ENCODE data around the gene OR3A2. TPM values are rescaled to one million over a fixed set of nuclear protein-coding genes. Genes with fewer than 3 reads are reported as not detected.
"Not testable (repeated sequence)": the region's sequence is repeated elsewhere in the genome, so short reads cannot be mapped to it uniquely, and the experiment has no call there.

Gene OR3A2
- total RNA-seq, 1 experiment from 2014 or later: not detected

GRCh38 chr17:3400055-3400454 is 13.9 kb upstream of the OR3A2 start:
- peak; percentile 5 for DNase-seq (ENCODE audit: unreplicated experiment)
- Mint-ChIP-seq H3K27me3 (ENCODE audit: insufficient read depth, unreplicated experiment) (peaks cover 29% of the 10 kb centered on the region), H3K4me1 (ENCODE audit: insufficient read depth, unreplicated experiment) (no peaks in the 10 kb centered on the region), H3K27ac (ENCODE audit: low read depth, unreplicated experiment) (no peak overlapping the region), H3K4me3 (ENCODE audit: unreplicated experiment) (no peak overlapping the region), H3K9me3 (ENCODE audit: unreplicated experiment) (no peaks in the 10 kb centered on the region), H3K36me3 (ENCODE audit: insufficient read depth, unreplicated experiment) (no peaks in the 10 kb centered on the region)
- CTCF ChIA-PET: interaction anchor here (0.5 kb wide), 1 partner anchor 203 kb away, joined by 3 read pairs; no protein-coding TSS in a partner anchor
- POLR2A ChIA-PET: no interaction called here
- TF ChIP-seq, protein P1, sequence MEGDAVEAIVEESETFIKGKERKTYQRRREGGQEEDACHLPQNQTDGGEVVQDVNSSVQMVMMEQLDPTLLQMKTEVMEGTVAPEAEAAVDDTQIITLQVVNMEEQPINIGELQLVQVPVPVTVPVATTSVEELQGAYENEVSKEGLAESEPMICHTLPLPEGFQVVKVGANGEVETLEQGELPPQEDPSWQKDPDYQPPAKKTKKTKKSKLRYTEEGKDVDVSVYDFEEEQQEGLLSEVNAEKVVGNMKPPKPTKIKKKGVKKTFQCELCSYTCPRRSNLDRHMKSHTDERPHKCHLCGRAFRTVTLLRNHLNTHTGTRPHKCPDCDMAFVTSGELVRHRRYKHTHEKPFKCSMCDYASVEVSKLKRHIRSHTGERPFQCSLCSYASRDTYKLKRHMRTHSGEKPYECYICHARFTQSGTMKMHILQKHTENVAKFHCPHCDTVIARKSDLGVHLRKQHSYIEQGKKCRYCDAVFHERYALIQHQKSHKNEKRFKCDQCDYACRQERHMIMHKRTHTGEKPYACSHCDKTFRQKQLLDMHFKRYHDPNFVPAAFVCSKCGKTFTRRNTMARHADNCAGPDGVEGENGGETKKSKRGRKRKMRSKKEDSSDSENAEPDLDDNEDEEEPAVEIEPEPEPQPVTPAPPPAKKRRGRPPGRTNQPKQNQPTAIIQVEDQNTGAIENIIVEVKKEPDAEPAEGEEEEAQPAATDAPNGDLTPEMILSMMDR (IDR thresholded peaks at IDR 0.05; ENCODE audit: unreplicated experiment): no peak
- no TSS peak for BruUV-seq (replicated peaks)
- intact Hi-C loops (cut with micrococcal nuclease): no loop called here

- Mint-ChIP-seq H3K9me3 (ENCODE audit: unreplicated experiment) (peaks cover 6% of the 10 kb centered on the region), H3K36me3 (ENCODE audit: insufficient read depth, unreplicated experiment) (no peaks in the 10 kb centered on the region), H3K27ac (ENCODE audit: low read depth, unreplicated experiment) (no peak within 1 kb of the TSS), H3K4me1 (ENCODE audit: insufficient read depth, unreplicated experiment) (no peaks in the 10 kb centered on the region), H3K4me3 (ENCODE audit: unreplicated experiment) (no peak within 1 kb of the TSS), H3K27me3 (ENCODE audit: insufficient read depth, unreplicated experiment) (peaks cover 39% of the 10 kb centered on the region)
- ChIA-PET CTCF (no interaction called here), POLR2A (no interaction called here)
- no peak for DNase-seq (ENCODE audit: unreplicated experiment)
- no TSS peak for BruUV-seq (replicated peaks)
- TF ChIP-seq, protein P1 (IDR thresholded peaks at IDR 0.05; ENCODE audit: unreplicated experiment): no peak
- intact Hi-C loops (cut with micrococcal nuclease): no loop called here
Observed at GRCh38 chr17:3398310-3398709, 12.2 kb upstream of the OR3A2 start, which contains the start of gene OR1E1. Gene OR1E1, minus strand, starts transcription at chr17:3398410. Its CDS starts 0 bp downstream, at chr17:3398410.

- BruUV-seq (replicated peaks); H3K27ac Mint-ChIP-seq (ENCODE audit: low read depth, unreplicated experiment); POLR2A ChIA-PET; intact Hi-C loops (cut with micrococcal nuclease); H3K9me3 Mint-ChIP-seq (ENCODE audit: unreplicated experiment); H3K36me3 Mint-ChIP-seq (ENCODE audit: insufficient read depth, unreplicated experiment); CTCF ChIA-PET; H3K4me3 Mint-ChIP-seq (ENCODE audit: unreplicated experiment); H3K4me1 Mint-ChIP-seq (ENCODE audit: insufficient read depth, unreplicated experiment): not testable (repeated sequence)
- H3K27me3 Mint-ChIP-seq (ENCODE audit: insufficient read depth, unreplicated experiment): peaks cover 41% of the 10 kb centered on the region
- DNase-seq (ENCODE audit: unreplicated experiment): peak; percentile 8
Observed at GRCh38 chr17:3397801-3398200, 11.7 kb upstream of the OR3A2 start.

DNA sequence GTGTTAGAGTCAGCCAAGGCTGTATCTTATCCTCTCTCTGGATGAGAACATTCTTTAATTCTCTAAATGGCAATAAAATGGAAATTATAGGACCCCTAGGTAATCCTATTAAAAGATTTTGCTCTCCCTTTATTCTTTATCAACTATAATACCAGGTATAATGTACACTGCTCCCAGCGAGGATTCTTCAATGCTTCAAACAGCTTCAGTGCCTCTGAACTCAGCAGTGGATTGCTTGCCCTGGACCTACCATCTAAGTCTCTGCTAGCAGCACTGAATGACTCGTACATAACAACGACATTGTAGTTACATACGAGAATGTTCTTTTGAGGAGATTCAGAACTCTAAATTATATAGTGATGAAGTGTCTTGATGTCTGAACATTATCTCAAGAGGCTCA is 3.7 kb upstream of the OR3A2 start:
- ChIA-PET POLR2A (no interaction called here), CTCF (interaction anchor here (0.6 kb wide), 1 partner anchor 223 kb away, joined by 3 read pairs; no protein-coding TSS in a partner anchor)
- TF ChIP-seq, protein P1 (IDR thresholded peaks at IDR 0.05; ENCODE audit: unreplicated experiment): no peak
- H3K4me3 Mint-ChIP-seq (ENCODE audit: unreplicated experiment): no peak overlapping the region
- no peak for DNase-seq (ENCODE audit: unreplicated experiment)
- peaks cover 37% of the 10 kb centered on the region for H3K9me3 Mint-ChIP-seq (ENCODE audit: unreplicated experiment)
- H3K36me3 Mint-ChIP-seq (ENCODE audit: insufficient read depth, unreplicated experiment): no peaks in the 10 kb centered on the region
- peaks cover 24% of the 10 kb centered on the region for H3K27me3 Mint-ChIP-seq (ENCODE audit: insufficient read depth, unreplicated experiment)
- intact Hi-C loops (cut with micrococcal nuclease): no loop called here
- no TSS peak for BruUV-seq (replicated peaks)
- H3K4me1 Mint-ChIP-seq (ENCODE audit: insufficient read depth, unreplicated experiment): no peaks in the 10 kb centered on the region
- H3K27ac Mint-ChIP-seq (ENCODE audit: low read depth, unreplicated experiment): no peak overlapping the region

- no TSS peak for BruUV-seq (replicated peaks)
- ChIA-PET POLR2A (no interaction called here), CTCF (no interaction called here)
- Mint-ChIP-seq H3K27me3 (ENCODE audit: insufficient read depth, unreplicated experiment) (peaks cover 56% of the 10 kb centered on the region), H3K4me1 (ENCODE audit: insufficient read depth, unreplicated experiment) (no peaks in the 10 kb centered on the region), H3K27ac (ENCODE audit: low read depth, unreplicated experiment) (no peak overlapping the region), H3K4me3 (ENCODE audit: unreplicated experiment) (no peak overlapping the region), H3K36me3 (ENCODE audit: insufficient read depth, unreplicated experiment) (no peaks in the 10 kb centered on the region), H3K9me3 (ENCODE audit: unreplicated experiment) (peaks cover 4% of the 10 kb centered on the region)
- TF ChIP-seq, protein P1 (IDR thresholded peaks at IDR 0.05; ENCODE audit: unreplicated experiment): no peak
- intact Hi-C loops (cut with micrococcal nuclease): no loop called here
- no peak for DNase-seq (ENCODE audit: unreplicated experiment)
Observed at GRCh38 chr17:3381957-3382356, 4.2 kb downstream of the OR3A2 start.

Measured in MCF 10A (cell line).